ENCODE measurements around the gene GM2A.
"Not testable (repeated sequence)": the region's sequence is repeated elsewhere in the genome, so short reads cannot be mapped to it uniquely, and the experiment has no call there.

Gene GM2A

DNA sequence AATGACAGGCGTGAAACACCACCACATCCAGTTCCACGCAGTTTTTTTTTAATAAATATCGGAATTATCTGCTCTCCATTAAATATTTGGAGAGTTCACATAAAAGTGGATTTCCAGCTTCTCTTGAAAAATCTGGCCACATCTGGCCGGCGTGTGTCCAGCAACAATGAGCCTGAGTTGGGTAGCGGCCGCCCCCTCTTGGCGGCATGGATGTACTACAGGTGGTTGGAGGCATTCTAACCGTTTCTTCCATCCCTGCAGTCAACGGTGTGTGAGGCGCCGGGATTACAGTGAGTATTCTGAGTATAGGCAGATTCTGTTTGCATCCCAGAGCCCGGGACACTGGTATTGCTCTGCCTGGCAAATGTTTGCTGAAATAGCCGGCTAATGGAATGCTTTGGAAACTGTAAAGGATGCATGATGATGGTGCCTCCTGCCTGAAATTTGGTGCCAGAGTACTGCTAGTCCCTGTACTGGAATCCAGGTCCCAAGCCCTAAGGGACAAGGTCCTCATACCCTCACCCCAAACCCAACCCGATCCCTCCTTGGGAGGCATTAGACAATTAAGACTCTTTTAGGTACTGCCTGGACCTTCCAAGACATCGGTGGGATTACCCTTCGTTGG lies 13.6 kb upstream of the GM2A start:
- Histone ChIP-seq H3K4me1 (ENCODE audit: low read depth, poor library complexity, severe bottlenecking) (no peaks in the 10 kb centered on the region), H3K79me2 (ENCODE audit: insufficient read depth, low read depth) (no peaks in the 10 kb centered on the region), H4K20me1 (ENCODE audit: insufficient read depth) (no peaks in the 10 kb centered on the region), H3K27ac (no peak overlapping the region), H3K4me2 (no peak overlapping the region), H3K36me3 (ENCODE audit: insufficient read depth) (no peaks in the 10 kb centered on the region), H3K4me3 (IDR thresholded peaks at IDR 0.05; ENCODE audit: insufficient read depth, low read depth, low read length) (no peak overlapping the region), H3K27me3 (ENCODE audit: insufficient read depth, low read depth) (no peaks in the 10 kb centered on the region), H2AFZ (ENCODE audit: low read depth) (no peak overlapping the region), H3K9ac (no peak overlapping the region)
- TF ChIP-seq, protein P1, sequence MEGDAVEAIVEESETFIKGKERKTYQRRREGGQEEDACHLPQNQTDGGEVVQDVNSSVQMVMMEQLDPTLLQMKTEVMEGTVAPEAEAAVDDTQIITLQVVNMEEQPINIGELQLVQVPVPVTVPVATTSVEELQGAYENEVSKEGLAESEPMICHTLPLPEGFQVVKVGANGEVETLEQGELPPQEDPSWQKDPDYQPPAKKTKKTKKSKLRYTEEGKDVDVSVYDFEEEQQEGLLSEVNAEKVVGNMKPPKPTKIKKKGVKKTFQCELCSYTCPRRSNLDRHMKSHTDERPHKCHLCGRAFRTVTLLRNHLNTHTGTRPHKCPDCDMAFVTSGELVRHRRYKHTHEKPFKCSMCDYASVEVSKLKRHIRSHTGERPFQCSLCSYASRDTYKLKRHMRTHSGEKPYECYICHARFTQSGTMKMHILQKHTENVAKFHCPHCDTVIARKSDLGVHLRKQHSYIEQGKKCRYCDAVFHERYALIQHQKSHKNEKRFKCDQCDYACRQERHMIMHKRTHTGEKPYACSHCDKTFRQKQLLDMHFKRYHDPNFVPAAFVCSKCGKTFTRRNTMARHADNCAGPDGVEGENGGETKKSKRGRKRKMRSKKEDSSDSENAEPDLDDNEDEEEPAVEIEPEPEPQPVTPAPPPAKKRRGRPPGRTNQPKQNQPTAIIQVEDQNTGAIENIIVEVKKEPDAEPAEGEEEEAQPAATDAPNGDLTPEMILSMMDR (conservative IDR thresholded peaks at IDR 0.05; ENCODE audit: low read depth, low read length) = peak; percentile 83

DNA sequence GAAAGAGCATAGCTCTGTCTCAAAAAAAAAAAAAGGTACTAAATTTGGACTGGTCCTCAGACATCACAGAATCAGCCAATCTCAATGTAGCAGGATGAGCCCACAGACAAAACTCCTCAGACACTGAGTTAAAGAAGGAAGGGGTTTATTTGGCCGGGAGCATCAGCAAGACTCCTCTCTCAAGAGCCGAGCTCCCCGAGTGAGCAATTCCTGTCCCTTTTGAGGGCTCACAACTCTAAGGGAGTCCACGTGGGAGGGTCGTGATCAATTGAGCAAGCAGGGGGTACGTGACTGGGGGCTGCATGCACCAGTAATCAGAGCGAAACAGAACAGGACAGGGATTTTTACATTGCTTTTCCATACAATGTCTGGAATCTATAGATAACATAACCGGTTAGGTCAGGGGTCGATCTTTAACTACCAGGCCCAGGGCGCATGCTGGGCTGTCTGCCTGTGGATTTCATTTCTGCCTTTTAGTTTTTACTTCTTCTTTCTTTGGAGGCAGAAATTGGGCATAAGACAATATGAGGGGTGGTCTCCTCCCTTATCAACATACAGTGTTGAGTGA lies 12.6 kb upstream of the GM2A start:
- H3K4me3 ChIP-seq (IDR thresholded peaks at IDR 0.05; ENCODE audit: insufficient read depth, low read depth, low read length); H3K9ac ChIP-seq; H3K36me3 ChIP-seq (ENCODE audit: insufficient read depth); H3K79me2 ChIP-seq (ENCODE audit: insufficient read depth, low read depth); H3K4me1 ChIP-seq (ENCODE audit: low read depth, poor library complexity, severe bottlenecking); H2AFZ ChIP-seq (ENCODE audit: low read depth); H4K20me1 ChIP-seq (ENCODE audit: insufficient read depth); H3K27ac ChIP-seq; H3K4me2 ChIP-seq; H3K27me3 ChIP-seq (ENCODE audit: insufficient read depth, low read depth): not testable (repeated sequence)

DNA sequence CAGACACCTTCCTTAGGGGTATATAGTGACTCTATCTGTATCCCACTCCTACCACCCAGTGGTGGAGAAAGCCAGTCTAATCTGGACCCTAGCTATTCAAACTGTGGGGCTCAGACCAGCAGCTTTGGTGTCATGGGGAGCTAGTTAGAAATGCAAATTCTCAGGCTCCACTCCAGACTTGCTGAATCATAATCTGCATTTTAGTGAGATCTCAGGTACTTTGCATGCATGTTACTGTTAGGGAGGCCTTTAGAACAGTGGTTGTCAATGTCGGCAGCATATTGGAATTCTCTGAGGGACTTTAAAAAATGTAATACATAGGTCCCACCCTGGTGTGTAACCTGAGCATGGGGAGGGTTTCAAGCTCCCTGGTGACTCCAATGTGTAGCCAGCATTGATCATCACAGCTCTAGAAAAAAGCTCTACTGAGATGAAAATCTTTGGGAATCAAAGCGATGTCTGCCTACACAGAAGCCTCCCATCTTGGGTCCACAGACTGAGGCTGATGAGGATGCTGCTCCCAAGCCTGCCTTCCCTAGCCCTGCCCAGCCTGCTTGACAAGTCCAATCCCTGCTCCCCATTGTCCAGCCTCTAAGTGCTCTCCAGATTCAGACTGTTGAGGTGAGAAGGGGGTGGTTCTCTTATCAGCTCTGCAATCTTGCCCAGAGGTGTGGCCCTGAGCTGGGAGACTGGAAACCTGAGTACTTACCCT lies 11.9 kb upstream of the GM2A start:
- no peaks in the 10 kb centered on the region for H4K20me1 ChIP-seq (ENCODE audit: insufficient read depth)

DNA sequence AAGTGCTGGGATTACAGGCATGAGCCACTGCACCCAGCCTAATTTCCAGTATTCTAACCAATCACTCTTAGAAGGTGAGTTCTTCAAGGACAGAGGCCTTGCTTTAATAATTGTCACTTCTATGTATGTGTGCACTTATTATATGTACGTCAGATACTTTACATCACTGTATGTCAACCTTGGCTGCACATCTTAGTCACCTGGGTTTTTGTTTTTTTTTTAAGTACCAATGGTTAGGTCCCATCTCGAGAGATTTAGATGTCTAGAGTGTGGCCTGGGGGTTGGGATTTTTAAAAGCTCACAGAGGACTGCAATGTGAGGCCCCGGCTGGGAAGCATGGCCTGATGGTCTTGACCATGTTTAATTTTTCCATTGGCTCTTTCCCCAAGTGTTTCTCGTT lies 9.9 kb upstream of the GM2A start:
- no peaks in the 10 kb centered on the region for H3K4me1 ChIP-seq (ENCODE audit: low read depth, poor library complexity, severe bottlenecking)
- H3K79me2 ChIP-seq (ENCODE audit: insufficient read depth, low read depth) = no peaks in the 10 kb centered on the region
- no peak overlapping the region for H3K4me3 ChIP-seq (IDR thresholded peaks at IDR 0.05; ENCODE audit: insufficient read depth, low read depth, low read length)
- TF ChIP-seq, protein P1 (conservative IDR thresholded peaks at IDR 0.05; ENCODE audit: low read depth, low read length) = no peak
- no peaks in the 10 kb centered on the region for H3K36me3 ChIP-seq (ENCODE audit: insufficient read depth)
- H3K27me3 ChIP-seq (ENCODE audit: insufficient read depth, low read depth) = no peaks in the 10 kb centered on the region
- no peak overlapping the region for H3K4me2 ChIP-seq
- no peak overlapping the region for H3K27ac ChIP-seq
- no peak overlapping the region for H2AFZ ChIP-seq (ENCODE audit: low read depth)
- no peak overlapping the region for H3K9ac ChIP-seq
- H4K20me1 ChIP-seq (ENCODE audit: insufficient read depth) = no peaks in the 10 kb centered on the region

More for the DNA sequence above, 11.9 kb upstream of the GM2A start:
- H3K27me3 ChIP-seq (ENCODE audit: insufficient read depth, low read depth) = no peaks in the 10 kb centered on the region
- no peaks in the 10 kb centered on the region for H3K36me3 ChIP-seq (ENCODE audit: insufficient read depth)
- no peaks in the 10 kb centered on the region for H3K4me1 ChIP-seq (ENCODE audit: low read depth, poor library complexity, severe bottlenecking)
- H3K4me2 ChIP-seq = no peak overlapping the region
- H3K79me2 ChIP-seq (ENCODE audit: insufficient read depth, low read depth) = no peaks in the 10 kb centered on the region
- TF ChIP-seq, protein P1 (conservative IDR thresholded peaks at IDR 0.05; ENCODE audit: low read depth, low read length) = no peak
- no peak overlapping the region for H3K9ac ChIP-seq
- no peak overlapping the region for H2AFZ ChIP-seq (ENCODE audit: low read depth)
- no peak overlapping the region for H3K27ac ChIP-seq
- no peak overlapping the region for H3K4me3 ChIP-seq (IDR thresholded peaks at IDR 0.05; ENCODE audit: insufficient read depth, low read depth, low read length)

DNA sequence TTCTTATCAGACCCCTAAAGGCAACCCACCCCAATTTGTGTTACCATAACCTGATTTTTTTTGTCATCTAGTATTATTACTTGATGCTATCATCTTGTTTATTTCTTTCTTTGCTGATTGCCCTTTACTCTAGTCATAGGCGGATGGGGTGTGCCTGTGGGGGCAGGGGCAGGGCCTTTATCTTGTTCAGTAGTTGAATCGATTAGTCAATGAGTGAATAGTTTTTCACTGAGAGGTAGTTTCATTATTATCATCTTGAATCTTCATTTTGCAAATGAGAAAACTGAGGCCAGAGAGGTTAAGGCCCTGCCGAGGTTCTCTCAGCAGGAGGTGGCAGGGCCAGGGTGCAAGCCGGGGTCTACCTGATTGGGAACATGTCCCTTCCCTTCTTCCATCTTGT lies 9.4 kb upstream of the GM2A start:
- H3K36me3 ChIP-seq (ENCODE audit: insufficient read depth) = no peaks in the 10 kb centered on the region
- H3K4me2 ChIP-seq = no peak overlapping the region
- H3K27me3 ChIP-seq (ENCODE audit: insufficient read depth, low read depth) = no peaks in the 10 kb centered on the region
- no peak overlapping the region for H2AFZ ChIP-seq (ENCODE audit: low read depth)
- H4K20me1 ChIP-seq (ENCODE audit: insufficient read depth) = no peaks in the 10 kb centered on the region
- H3K27ac ChIP-seq = no peak overlapping the region
- H3K4me3 ChIP-seq (IDR thresholded peaks at IDR 0.05; ENCODE audit: insufficient read depth, low read depth, low read length) = no peak overlapping the region
- H3K9ac ChIP-seq = no peak overlapping the region
- TF ChIP-seq, protein P1 (conservative IDR thresholded peaks at IDR 0.05; ENCODE audit: low read depth, low read length) = no peak
- H3K79me2 ChIP-seq (ENCODE audit: insufficient read depth, low read depth) = no peaks in the 10 kb centered on the region
- H3K4me1 ChIP-seq (ENCODE audit: low read depth, poor library complexity, severe bottlenecking) = no peaks in the 10 kb centered on the region

Measured in KMS-11 (cell line).